ENCODE measurements around the gene AVEN.
"Not testable (repeated sequence)": the region's sequence is repeated elsewhere in the genome, so short reads cannot be mapped to it uniquely, and the experiment has no call there.

AVEN gene

GRCh38 chr15:34038023-34038870 is 757 bp downstream of the AVEN start:
- DNase-seq: peak; percentile 61

DNA sequence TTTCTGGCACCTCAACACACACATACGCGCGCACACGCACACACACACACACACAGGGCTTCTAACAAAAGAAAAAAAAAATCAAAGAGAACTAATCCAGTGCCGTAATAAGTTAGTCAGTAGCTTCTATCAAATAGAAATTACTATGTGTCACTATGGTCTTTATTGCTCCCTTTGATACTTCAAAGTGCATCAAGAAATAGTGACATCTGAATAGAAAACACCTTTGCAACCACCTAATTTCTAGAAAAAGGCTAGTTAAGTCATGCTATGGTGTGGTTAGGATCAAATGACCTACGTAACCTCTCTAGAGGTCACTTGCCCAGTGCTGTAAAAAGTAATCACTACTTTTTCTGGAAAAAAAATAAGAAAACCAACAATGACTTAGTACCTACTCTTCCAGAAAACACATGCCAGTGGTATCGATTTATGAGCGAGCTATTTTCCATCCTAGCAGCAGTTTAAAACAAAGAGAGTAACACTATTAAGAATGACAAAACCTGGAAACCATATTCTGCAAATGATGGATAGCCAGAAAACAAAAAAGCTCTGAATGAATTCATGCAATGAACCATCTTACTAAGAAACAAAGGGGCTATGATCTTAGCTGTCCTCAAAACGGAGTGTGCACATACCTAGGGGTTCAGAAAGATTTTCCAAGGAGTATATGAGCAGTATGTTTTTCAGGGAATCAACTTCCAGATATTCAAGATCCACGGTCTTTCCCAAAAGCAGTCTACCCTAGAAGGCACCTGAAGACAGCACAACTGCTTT is 6.8 kb downstream of the AVEN start:
- no peak for DNase-seq

- DNase-seq: no peak
Observed at GRCh38 chr15:34027606-34028005, 11.4 kb downstream of the AVEN start.

- no peak for DNase-seq
Observed at GRCh38 chr15:34025252-34025651, 13.8 kb downstream of the AVEN start.

DNA sequence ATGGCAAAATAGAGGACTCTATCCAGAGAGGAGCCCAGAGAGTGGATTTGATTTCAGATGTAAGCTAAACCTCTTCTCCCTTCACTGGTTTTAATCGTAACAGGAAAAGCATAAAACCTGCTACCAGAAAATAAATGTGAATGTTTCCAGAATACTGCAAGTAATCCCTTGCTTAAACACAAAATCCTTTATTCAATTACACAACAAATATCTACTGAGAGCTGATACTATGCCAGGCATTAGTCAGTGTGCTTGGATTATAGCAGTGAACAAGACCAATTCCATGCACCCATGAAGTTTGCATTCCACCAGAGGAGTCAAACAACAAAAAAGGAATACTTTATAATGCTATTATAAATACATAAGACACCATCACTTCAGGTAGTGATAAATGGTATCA is 15.1 kb downstream of the AVEN start:
- no peak for DNase-seq

GRCh38 chr15:34019369-34019990 is 19.5 kb downstream of the AVEN start:
- no peak for DNase-seq

DNA sequence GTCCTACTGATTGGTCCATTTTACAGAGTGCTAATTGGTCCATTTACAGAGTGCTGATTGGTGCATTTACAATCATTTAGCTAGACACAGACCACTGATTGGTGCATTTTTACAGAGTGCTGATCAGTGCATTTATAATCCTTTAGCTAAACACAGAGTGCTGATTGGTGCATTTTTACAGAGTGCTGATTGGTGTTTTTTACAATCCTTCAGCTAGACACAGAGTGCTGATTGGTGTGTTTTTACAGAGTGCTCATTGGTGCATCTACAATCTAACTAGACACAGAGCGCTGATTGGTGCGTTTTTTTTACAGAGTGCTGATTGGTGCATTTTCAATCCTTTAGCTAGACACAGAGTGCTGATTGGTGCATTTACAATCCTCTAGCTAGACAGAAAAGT is 20.3 kb downstream of the AVEN start:
- not testable (repeated sequence) for DNase-seq

GRCh38 chr15:34018021-34018645 is 20.9 kb downstream of the AVEN start:
- no peak for DNase-seq

DNA sequence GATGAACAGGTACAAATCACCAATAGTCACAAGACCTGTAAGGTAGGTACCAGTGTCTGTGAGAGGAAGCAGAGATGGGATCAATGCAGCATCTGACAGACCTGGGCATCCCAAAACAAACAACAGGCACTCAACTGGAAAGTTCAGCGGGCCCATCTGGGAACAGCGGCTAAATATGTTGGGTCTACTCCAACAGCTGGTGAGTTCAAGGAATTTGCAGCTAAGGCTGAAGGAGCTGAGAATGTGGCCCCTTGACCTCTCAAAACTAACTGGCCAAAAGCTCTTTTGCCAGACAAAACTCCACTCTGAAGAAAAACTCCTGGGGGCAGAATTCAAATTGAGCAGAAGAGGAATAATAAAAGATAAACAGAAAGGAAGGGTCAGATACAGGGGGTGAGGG is 24.4 kb downstream of the AVEN start:
- DNase-seq: no peak

GRCh38 chr15:34013746-34014145 is 25.3 kb downstream of the AVEN start:
- DNase-seq: no peak

- DNase-seq: no peak
Observed at GRCh38 chr15:34012461-34013028, 26.5 kb downstream of the AVEN start.

DNA sequence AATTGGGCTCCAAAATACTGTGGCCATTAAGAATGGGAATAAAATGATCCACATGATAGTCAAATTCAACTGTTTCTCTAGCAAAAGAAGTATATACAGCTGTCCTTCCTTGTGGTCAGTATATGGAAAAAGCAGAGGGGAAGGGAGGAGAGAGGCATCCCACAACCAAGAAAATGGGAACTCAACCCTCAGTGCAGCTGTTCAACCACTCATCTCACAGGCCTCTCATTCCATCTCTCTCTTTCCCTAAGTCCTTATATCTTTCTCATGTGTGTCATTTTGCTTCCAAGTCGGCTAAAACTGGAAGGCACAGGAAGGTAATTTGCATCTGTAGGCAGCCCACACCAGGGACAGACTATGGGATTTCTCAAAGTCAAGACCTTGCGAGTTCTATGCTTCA is 27.5 kb downstream of the AVEN start:
- DNase-seq: no peak

- DNase-seq: no peak
Observed at GRCh38 chr15:34010921-34011320, 28.1 kb downstream of the AVEN start.

DNA sequence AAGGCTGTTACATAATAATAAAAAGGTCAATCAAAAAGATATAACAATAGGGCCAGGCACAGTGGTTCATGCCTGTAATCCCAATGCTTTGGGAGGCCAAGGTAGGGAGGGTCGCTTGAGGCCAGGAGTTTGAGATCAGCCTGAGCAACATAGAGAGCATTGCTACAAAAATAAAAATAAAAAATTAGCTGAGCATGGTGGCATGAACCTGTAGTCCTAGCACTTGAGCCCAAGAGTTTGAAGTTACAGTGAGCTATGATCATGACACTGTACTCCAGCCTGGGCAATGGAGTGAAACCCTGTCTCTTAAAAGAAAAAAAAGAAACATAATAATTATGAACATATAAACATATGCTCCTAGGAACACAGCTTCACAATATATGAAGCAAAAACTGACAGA is 29.3 kb downstream of the AVEN start:
- no peak for DNase-seq

DNA sequence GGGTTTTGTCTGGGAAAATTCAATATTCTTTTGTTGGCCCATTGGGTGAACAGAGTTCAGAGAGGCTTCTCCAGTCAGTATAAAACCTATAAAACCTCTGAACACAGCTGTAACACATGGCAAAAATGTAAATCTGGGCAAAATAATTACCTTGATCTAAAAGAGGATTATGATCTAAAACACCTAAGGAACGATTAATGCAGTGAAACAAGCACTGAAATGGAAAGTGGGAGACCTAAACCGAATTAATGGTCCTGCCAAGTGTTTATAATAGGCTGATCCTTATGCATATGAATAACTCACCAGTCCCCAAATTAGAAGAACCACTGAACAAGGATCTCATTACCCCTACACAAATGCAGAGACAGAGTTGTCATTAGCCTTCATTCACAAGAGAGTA is 32.6 kb downstream of the AVEN start:
- DNase-seq: no peak

DNA sequence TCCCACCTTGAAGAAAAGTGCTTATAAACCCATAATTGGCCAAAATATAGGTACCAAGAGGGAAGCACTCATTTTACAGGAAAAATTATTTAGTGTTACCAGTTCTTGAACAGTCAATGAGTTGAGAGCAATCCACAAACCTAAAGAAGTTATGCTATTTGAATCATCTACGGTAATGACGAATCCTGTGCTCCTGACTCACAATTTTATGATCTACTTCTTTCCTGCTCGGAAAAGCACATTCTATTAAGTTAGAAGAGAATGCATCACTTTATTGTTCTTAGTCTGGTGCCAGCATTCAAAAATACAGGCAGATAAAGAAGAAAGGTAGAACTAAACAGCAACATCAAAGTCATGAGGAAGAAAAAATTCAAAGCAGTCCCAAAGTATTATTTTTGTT is 37.5 kb downstream of the AVEN start:
- DNase-seq: no peak

GRCh38 chr15:33995666-33996065 is 43.3 kb downstream of the AVEN start:
- DNase-seq: not testable (repeated sequence)

- peak; percentile 14 for DNase-seq
Observed at GRCh38 chr15:33994005-33994615, 44.9 kb downstream of the AVEN start.

GRCh38 chr15:33988384-33988783 is 50.6 kb downstream of the AVEN start:
- DNase-seq: no peak

DNA sequence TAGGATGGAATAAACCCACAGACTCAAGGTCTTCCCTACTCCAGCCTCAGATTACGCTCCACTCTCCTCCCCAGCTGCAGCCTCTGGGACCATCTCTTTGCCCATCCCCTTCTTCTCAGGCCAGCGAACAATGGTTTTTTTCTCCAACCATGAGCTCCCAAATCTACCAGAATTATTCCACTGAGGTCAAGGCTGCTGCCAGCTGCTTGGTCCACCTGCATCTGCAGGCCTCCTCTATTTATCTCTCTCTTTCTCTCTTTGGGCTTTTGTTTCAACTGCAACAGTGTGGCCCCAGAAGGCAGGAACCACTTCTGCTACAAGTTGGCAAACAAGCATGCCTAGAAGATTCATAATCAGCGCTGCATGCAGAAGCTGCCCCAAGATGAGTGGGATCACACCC is 51.6 kb downstream of the AVEN start:
- DNase-seq: no peak

- no peak for DNase-seq
Observed at GRCh38 chr15:33985751-33986150, 53.3 kb downstream of the AVEN start.

GRCh38 chr15:33985287-33985686 is 53.7 kb downstream of the AVEN start:
- DNase-seq: no peak

- DNase-seq: no peak
Observed at GRCh38 chr15:33982516-33982915, 56.5 kb downstream of the AVEN start.

All from NCI-H345 (cell line).